AG04449 (cell line): Measurements from ENCODE around the gene ATP10B.
"Not testable (repeated sequence)": the region's sequence is repeated elsewhere in the genome, so short reads cannot be mapped to it uniquely, and the experiment has no call there.

Experiments
- CTCF ChIA-PET: fragments of 350-600 bp; formaldehyde crosslinking; extraction: SDS; loops from one replicate; lab custom pipeline; 2021; ENCODE audit warnings: antibody characterized with exemption; lab: Yijun Ruan, JAX
- POLR2A ChIA-PET: fragments of 400-600, 350-600 bp; formaldehyde crosslinking; extraction: SDS; loops from one replicate; lab custom pipeline; 2020; ENCODE audit warnings: antibody characterized with exemption, inconsistent platforms; lab: Yijun Ruan, JAX
- DNase-seq: peaks from one replicate; pipeline ENCODE4 v3.0.0-alpha.2; 2010; ENCODE audit warnings: low read depth, low spot score
- H3K4me3 ChIP-seq: 2 replicates; pipeline ENCODE4 v1.5.1; 2011; ENCODE audit warnings: low read depth, mild to moderate bottlenecking, control low read depth, low read length
- CTCF ChIP-seq: IDR thresholded peaks from one replicate; pipeline ENCODE4 v1.5.1; 2011; ENCODE audit warnings: mild to moderate bottlenecking, moderate library complexity, low read length, control low read depth, inconsistent platforms; ENCODE audit not compliant: insufficient read depth; ENCODE audit errors: missing control alignments

The ATP10B gene

GRCh38 chr5:160831801-160832200, 20.2 kb downstream of the ATP10B start:
- no peak overlapping the region for H3K4me3 ChIP-seq
- TF ChIP-seq CTCF: no peak
- CTCF ChIA-PET: no interaction called here
- POLR2A ChIA-PET: no interaction called here
- DNase-seq: no peak

- DNase-seq: no peak
- ChIA-PET POLR2A (no interaction called here), CTCF (no interaction called here)
- H3K4me3 ChIP-seq: no peak overlapping the region
- TF ChIP-seq CTCF: no peak
Observed at GRCh38 chr5:160824301-160825001, 27.6 kb downstream of the ATP10B start.

DNA sequence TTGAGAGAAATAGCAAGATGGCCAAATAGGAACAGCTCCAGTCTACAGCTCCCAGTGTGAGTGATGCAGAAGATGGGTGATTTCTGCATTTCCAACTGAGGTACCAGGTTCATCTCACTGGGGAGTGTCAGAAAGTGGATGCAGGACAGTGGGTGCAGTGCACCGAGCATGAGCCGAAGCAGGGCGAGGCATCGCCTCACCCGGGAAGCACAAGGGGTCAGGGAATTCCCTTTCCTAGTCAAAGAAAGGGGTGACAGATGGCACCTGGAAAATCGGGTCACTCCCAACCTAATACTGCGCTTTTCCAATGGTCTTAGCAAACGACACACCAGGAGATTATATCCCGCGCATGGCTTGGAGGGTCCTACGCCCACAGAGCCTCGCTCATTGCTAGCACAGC, 39.0 kb downstream of the ATP10B start:
- DNase-seq, CTCF ChIA-PET, POLR2A ChIA-PET, H3K4me3 ChIP-seq: not testable (repeated sequence)

DNA sequence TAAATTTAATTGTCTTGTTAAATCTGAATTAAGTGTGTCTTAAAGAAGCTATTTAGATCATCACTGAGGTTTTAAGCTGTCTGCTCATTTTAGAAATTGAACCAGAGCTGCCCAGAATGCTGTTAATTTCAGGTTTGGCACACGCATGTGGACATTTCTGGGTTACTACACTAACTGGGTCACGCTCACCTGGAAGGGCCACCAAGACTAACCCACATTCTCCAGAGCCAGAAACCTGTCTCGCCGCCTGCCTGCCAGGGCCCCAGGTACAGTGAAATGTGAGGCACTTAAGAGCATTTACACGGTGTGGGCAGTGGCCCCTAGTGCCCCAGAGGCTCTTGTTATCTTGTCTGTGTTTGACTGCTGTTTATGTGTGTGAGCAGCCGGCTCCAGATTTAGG, 46.6 kb downstream of the ATP10B start:
- POLR2A ChIA-PET: no interaction called here
- CTCF ChIA-PET: no interaction called here
- DNase-seq: no peak
- no peak for TF ChIP-seq CTCF
- H3K4me3 ChIP-seq: no peak overlapping the region

DNA sequence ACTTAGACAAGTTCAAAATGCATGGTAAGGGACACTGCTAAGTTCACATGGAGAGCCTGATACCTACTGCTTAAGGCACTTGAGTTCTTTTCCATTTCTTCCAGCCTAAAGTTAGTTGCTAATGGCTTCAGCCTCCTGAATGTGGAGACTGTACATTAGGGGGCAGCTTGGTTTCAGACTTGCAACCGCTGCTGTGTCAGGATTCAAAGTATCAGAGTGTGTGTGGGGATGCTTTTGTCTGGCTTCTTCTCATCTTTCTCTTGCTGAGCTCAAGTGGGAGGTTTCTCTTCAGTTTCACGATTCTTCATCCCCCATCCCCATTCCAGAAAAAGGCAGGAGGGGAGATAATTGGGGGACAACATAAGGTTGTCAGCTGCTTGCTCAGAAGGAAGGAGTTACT, 49.4 kb downstream of the ATP10B start:
- ChIA-PET CTCF (no interaction called here), POLR2A (no interaction called here)
- no peak for DNase-seq
- H3K4me3 ChIP-seq: no peak overlapping the region
- TF ChIP-seq CTCF: no peak

GRCh38 chr5:160800375-160801275, 51.4 kb downstream of the ATP10B start:
- CTCF ChIA-PET: no interaction called here

More at GRCh38 chr5:160800375-160801275, 51.4 kb downstream of the ATP10B start:
- H3K4me3 ChIP-seq: no peak overlapping the region
- no peak for DNase-seq
- POLR2A ChIA-PET: no interaction called here
- TF ChIP-seq CTCF: no peak
